GM19043 (cell line): Measurements from ENCODE around the gene TRIB2.

Source experiments
- ATAC-seq: cut with Tn5 transposase; IDR thresholded peaks from one replicate; pipeline ENCODE4 v1.9.1; 2021; ENCODE audit warnings: low read depth; ENCODE audit not compliant: unreplicated experiment

The TRIB2 gene

DNA sequence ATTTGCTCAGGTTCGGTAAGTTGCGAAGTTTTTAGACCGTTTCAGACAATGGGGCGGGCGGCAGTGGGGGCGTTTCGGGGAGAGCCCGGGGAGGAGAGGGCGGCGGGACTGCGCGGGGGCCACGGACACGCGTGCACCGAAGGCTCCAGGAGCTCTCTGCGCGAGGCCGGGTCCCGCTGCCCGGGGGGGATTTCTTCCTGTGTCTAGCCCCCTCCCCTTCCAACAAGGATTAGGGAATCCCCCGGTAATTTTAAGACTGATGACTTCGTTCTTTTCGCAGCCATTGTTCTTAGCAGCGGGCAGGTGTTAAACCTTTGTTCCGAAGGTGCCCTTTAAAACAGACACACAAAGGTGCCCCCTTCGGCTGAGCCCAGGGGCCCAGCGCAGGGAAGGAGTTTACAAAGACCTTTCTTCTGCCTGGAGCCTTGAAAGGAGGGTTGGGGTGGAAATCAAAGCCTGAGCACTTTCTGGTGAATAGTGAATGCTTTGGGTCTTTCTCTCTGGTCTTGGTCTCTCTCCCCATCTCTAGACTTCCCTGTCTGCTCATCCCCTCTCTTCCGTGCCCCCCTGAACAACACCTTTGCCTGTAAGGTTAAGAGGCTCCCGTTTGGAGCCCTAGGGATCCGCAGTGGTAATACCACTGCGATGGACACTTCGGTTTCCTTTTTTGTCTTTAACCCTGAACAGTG lies 2.1 kb downstream of the TRIB2 start:
- ATAC-seq, result no peak

DNA sequence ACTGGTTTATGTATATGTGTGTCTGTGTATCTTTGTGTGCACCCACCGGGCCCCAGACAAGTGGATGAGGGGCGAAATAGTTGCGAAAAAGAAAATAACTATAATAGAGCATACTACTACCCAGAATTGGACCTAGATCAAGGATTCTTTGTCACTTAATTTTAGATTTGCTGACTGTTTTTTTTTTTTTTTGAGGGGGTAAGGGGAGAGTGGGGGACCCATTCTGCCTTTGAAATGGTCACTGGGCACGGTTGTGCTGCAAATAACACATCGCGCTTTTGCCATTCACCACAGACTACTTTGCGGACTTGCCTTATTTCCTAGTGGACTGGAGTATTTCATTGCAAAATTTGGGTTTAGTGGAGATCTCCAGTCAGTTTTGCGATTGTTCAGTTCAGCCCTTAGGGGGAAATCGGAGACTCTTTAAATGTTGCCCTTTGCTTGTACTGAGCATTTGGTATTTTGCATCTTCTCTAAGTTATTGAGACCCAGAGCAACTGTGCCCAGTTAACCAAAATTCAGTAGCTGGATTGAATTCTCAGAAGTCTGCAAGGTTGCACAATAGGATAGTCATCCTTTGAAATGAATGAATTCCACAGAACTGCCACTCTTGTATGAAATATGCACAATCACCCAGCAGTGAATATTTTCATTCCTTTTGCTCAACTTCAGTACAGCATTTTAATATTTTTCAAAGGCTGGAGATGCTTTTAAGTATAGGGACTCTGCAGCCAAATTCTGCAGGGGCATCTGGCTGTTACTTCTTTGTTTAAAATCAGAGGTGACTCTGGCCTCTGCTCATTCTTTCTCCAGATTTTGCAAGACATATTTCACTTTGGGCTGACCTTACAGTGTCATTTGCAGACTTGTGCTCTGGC lies 2.9 kb downstream of the TRIB2 start:
- ATAC-seq, result no peak

DNA sequence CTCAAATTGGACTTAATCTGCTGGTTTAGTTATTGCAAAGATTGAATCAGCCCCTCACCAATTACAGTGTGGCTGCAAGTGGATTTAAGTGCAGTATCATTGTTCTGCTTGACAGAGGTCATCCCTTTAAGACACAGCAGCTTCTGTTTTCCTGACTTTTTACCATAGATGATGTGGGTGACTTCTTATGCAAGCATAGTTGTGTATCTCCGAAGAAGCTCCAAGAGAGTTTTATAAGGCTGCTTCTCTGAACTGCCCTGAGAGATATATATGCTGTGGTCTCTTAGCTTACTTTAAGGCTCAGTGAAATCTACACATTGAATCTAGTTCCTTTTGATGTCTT lies 3.5 kb downstream of the TRIB2 start:
- no peak for ATAC-seq

DNA sequence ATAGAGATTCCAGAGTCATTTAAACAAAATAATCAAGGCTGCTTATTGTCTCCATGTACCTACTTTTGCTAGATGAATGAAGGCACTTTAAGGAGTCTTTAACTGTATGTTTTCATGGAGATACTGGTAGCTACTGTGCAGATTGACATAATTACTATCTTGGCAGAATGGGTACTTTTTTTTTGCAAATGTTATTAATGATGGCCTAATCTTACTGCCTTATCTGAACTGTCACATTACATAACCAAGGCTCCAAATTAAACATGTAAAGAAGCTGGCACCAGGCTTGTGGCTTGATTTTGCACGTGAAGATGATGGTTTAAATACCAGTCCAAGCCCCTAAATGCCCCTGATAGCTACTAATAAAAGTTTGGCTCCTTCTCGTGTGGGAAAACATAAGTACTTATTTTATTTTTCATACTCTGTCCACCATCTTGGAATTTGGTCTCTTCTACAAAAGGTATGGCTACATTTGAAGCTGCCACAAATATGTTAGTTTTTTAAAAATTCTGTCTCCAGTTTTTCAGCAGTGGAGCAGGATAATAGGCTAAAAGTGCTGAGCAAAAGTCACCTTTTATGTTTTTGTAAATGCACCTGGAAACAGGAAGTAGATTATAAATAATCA lies 4.1 kb downstream of the TRIB2 start:
- no peak for ATAC-seq

DNA sequence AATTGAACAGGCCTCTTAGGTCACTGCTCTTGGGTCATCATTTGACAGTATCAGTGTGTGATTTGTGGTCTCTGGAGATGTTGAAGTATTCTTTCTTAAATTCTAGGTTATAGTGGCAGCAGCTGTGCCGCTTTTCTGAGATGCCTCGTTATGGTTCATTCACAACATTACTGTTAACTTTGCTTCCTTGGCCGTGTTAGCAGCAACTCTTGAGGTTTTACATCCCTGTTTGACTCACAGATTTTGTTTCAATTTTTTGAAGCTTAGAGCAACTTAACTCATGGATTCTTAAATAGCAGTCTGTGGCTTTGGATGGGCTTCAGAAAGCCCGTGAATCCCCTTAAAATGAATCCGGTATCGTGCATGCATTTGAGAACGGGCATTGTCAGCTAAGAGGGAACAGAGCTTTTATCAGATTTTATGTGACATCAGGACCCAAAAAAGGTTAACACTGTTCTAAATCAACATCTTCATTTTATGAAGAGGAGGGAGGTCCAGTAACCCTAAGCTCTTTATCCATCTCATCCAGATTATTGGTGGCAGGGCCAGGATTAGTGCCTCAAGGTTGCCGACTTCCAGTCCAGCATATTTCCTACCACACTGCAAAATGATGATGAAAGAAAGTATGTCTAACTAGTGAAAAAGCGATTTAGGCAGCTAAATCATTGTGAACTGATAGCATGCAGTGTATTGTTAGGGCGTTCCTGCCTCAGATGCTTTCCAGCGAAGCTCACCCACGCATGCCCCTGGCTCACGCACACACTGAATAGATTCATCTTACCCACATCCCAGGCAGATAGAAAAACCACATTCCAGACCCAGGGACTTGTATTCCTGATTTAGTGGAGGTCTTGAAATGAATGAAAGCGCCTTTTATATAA lies 5.1 kb downstream of the TRIB2 start:
- no peak for ATAC-seq

DNA sequence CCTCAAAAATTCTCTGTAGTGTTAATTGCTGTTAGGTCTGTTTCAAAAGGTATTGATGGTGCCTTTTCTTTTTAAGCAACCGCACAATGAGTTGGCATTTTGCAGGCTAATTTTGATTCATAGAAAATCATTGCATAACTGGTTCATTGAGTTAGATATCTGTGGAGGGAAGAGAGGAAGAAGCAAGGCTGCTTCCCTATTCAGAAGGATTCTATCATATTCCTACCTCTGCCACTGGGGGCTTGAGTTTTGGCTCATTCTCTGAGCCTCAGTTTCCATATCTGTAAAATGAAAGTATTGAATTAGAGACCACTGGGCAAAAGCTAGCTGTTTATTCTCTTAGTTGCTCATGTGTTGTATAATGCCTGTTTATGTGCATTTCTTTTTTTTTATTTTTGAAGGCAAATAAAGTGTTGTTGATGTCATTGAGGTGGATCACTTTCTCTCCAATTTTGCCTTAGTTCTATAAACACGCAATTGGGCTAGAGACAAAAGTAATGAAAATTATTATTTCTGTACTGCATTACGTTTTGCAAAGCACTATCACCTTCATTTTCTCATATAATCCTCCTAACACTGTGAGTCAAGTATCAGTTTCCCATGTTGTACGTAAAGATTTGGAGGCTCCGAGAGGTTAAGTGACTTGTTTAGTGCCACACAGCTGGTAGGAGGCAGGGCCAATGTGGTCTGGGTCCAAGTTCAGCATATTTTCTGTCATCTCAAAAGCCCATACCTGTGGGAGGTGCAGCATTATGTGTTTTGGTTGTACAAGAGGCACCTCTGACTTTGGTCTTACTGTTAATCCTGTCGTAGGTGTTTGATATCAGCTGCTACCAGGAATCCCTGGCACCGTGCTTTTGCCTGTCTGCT lies 5.9 kb downstream of the TRIB2 start:
- ATAC-seq, result no peak

DNA sequence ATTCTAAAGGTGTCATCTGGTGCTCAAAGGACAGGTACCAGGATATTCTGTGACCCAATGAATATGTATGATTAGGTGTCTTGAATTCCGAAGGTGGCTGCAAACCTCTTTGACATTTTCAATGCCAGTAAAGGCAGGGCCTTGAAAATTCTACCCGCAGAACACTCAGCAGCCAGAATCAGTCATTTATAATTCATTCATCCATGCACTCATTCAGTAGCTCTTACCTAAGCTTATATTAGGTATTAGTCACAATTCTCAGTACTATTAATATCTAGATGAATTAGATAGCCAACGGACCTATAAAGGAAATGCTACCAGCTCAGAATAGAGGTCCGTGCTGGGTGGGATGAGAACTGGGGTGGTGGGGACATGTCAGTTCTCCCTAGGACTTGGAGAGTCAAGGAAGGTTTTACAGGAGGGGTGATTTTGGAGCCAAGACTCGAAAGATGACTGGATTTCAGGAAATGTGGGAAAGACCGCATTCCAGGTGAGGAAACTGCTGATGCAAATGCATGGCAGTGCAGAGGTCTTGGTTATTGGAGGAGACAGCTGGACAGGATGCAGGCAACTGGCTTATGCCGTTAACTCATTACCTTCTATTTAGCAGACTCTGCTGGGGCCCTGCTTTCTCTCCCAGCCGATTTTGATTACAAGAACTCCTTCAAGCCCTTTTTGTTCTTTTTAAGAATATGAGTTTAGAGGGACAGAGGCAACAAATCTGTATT lies 7.2 kb downstream of the TRIB2 start:
- no peak for ATAC-seq

DNA sequence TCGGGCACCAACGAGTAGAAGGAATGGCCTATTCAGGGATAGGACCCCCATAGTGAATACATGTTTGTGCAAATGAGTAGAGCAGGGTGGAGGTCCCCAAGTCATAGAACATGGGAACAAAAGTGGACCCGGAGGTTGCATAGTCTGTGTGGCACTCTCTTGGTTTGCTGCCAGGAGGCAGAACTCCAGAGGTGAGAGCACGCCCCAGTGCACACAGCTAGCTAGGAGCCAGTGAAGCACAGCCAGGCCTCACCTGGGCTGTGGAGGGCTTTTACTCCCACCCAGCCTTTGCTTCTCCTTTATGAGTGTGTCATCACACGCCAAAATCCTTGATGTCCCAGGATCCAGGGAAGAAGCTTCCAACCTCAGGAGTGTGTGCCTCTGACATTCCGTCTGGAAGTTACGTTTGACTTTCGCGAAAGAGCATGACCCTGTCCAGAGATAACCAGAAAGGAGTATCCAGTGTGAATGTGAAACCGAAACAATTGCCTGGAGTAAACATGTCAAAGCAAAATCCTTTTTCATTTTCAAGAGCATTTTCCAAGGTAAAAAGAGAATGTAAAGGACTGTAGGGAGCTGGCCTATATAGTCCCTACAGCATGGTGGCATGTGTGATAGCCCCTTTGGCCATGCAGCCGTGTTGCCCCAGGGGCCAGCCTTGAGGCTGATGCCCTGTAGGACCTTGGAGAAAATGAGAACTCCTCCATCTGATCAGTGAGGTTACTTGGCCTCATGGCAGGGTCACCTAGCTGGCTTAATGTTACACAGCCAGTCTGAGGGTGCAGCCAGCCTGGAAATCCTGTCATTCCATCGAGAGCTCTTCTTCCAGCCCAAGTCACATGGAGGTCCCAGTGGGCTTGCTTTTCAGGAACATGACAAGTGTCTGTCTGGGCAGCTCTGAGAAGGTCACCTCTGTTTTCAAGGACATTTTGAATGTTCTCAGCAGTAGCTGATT lies 8.8 kb downstream of the TRIB2 start:
- ATAC-seq, result no peak

DNA sequence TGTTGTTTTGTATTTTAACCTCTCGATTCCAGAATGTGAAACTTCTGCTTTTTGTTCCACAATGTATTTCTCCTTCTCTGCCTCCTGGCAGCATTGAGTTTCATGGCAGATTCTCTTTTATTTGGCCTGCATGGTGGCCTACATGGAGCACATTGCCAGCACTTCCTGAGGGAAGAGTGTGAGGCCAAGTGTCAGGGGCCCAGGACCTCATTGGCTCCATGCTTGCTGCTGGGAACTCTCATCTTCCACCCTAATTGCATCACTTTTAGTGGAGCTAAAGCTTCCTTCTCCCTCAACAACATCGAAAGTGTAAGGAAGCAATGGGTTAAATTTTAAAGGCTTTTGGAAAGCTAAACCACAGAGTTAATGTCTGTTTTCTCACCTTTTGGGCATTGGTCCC lies 9.5 kb downstream of the TRIB2 start:
- no peak for ATAC-seq

DNA sequence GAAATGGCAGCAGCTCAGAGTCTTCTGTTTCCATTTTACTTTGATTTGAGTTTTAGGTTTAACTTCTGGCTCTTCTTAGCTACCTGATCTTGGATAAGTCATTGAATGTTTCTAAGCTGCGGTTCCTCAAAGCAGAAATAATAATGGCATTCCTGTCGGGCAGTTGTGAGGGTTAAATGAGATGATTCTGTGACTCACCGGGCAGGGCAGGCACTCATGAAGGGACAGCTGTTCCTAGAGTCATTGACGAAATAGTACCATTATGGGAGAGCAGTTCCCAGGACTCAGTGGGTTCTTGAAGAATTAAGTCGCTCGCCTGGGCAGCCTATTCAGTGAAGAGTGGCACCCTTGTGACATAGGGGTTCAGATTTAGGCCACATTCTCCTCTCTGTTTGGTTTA lies 10.3 kb downstream of the TRIB2 start:
- ATAC-seq, result no peak

DNA sequence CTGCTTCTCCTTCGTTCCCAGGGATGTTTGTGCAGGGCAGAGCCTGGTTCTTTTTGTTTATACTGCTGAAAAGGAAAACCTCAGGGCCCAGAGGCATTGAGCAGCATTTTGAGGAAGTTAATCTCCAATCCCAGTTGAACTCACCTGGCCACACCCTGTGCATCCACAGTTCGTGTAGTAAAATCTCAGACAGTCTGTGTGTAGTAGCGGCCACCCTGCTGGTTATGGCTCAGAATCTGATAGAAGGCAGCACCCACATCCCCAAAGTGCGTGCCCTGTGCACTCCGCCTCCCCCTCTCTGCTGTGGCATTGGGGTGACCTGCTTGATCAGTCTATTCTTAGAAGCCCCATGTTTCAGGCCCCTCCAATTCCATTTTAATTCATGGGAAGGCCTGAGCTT lies 10.9 kb downstream of the TRIB2 start:
- no peak for ATAC-seq

DNA sequence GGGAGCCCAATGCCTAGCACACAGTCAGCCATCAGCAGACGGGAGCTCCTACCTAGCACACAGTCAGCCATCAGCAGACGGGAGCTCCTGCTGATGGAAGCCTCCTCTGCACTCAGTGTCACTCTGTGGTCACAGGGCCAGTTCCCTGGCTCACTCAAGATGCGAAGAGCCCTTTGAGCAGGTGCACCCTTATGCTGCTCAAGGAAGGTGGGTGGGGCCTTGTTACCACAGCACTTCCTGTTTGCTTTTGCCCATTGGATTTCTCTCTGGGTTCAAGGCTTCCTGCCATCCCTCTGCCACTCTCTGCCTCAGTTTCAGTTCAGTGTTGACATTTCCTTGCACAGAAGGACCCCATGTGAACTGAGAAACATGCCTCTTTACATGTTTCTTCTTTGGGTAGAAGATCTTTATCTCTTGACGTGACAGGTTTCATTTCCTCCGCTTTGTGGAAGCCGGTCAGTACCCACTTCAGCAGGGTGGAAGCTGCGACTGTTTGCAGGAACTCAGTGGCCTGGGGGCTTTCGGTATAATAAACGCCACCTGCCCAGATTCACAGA lies 11.6 kb downstream of the TRIB2 start:
- peak; percentile 91 for ATAC-seq

DNA sequence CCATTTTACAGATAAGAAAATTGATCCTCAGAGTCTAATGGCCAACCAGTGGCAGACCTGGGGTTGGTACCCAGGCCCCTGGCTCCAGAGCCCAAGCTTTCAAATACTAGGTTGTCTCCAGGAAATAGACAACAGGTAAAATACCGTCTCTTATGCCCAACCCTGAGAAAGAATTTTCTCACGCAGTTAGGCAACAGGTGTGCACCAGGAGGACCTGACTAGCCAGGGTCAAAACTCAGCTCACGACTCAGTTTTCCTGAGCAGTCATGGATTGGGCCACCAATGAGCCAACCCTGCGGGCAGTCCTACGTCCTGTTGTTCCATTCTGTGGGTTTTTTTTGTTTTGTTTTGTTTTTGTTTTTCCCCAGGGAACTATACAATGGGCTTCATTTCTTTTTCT lies 13.5 kb downstream of the TRIB2 start:
- ATAC-seq, result no peak

DNA sequence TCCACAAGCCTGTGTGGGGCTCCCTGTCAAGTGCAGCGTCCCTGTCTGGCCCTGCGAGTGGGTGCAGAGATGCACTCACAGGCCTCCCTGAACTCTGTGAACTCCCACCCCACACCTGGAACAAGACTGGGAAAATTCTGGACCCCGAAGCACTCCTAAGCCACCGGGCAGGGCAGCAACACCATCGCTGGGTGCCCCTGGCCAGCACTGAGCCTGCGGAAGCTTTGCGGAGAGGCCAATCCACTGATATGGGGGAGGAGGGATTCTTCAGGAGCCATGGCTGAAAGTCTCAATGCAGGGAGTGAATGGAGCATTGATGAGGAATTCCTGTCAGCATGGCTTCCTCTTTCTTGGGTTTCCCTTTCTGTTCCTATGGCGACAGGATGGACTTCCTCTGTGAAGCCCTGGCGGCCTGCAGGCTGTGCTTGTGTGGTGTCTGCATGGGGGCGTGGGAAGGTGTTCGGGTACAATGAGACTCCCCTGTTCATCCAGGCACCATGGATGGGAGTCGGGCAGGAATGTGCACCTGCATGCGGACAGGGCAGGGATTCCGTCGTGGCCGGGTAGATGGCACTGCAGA lies 15.1 kb downstream of the TRIB2 start:
- ATAC-seq, result no peak

DNA sequence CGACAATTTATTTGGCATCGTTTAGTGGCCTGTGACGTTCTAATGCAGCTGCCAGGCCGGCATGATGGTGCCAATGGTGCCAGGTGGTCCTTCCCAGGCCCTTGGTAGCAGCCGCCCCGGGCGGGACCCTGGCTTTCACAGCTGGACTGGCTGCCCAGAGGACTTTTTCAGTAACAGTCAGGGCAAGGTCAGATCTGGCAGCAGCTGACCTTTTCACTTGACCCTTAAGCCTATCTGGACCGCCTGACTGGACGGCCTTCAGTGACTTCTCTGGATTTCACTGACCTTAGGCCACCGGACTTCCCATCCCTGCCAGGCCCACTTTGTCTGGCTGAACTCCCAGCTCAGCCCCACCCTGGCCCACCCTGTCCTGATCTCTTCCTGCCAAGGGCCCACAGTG lies 15.9 kb downstream of the TRIB2 start:
- no peak for ATAC-seq

DNA sequence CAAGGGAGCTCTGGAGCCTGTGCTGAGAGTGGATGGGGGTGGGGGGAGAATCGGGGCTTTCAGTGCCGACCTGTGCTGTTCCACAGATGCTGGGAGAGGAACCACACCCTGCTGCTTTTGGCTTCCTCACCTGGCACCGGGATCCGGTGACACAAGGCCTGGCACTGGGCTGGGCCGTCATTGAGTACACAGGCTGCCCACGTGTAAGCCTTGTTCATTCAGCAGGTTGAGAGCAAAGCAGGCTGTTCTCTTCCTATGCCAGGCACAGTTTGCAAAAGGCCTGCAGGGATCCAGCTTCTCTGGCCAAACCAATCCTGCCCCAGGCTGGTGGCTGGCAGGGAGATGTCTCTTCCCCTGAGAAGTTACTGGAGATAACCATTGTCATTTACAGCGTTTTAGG lies 17.1 kb downstream of the TRIB2 start:
- no peak for ATAC-seq

DNA sequence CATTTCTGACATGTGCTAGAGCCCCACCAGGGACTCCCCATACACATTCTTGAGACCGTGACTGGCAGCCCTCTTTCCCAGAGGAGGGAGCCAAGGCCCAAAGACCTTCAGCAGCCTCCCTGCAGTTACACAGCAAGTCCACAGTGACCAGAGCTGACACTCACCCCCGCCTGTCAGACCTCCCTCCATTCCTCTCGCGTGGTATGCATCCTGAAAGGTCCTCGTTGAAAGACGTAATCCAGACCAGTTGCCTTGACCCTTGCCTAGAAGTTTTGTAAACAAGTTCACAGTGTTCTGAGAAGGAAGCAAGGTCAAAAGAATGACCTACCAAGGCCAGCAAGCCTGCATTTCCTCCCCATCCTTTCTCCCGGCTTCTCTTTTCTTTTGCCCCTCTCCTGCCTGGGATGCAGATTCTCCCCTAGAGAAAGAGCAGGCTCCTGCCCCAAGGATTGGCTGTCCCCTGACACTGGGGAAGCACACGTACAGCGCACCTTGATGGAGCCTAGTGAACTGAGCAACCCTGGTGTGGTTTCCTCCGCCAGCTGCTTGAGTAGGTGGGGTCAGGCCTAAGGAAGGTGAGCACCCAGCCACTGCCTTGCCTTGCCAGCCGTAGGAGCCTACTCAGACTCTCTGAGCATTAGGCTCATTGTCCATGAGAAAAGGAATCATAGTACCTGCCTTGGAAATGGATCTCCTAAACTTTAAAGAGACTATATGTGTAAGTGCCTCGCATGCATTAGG lies 18.3 kb downstream of the TRIB2 start:
- no peak for ATAC-seq
